ENCODE results near the gene ROMO1.

Gene ROMO1

GRCh38 chr20:35739294-35740163 is 40.3 kb downstream of the ROMO1 start:
- H3K4me2 ChIP-seq (ENCODE audit: low read length), result peak overlapping the region; percentile 88
- no peak overlapping the region for H3K27ac ChIP-seq (ENCODE audit: low read length)
- H3K79me2 ChIP-seq (ENCODE audit: low read length), result peaks cover 87% of the 10 kb centered on the region
- H3K9ac ChIP-seq (ENCODE audit: low read length), result no peak overlapping the region
- H2AFZ ChIP-seq (ENCODE audit: low read depth, low read length), result no peak overlapping the region
- peaks cover 64% of the 10 kb centered on the region for H4K20me1 ChIP-seq (ENCODE audit: insufficient read depth, low read length)
- peaks cover 55% of the 10 kb centered on the region for H3K36me3 ChIP-seq (replicated peaks; ENCODE audit: low read depth, low read length)
- no peaks in the 10 kb centered on the region for H3K27me3 ChIP-seq (ENCODE audit: low read depth, low read length)
- H3K9me3 ChIP-seq (ENCODE audit: insufficient read depth, low read length), result no peaks in the 10 kb centered on the region
- peak overlapping the region; percentile 95; the same call in 1 of the 2 replicates for H3K4me3 ChIP-seq (ENCODE audit: low read length)
- H3K4me1 ChIP-seq (ENCODE audit: low read length), result peaks cover 32% of the 10 kb centered on the region
- peak; percentile 15; the same call in 1 of the 2 replicates for TF ChIP-seq CTCF (IDR thresholded peaks at IDR 0.05; ENCODE audit: low read depth, low read length)
- no peak for TF ChIP-seq EZH2phosphoT487 (IDR thresholded peaks at IDR 0.05; ENCODE audit: low read depth)

GRCh38 chr20:35741892-35742740 is 42.9 kb downstream of the ROMO1 start, which contains the start of gene RBM39:
RBM39 (minus strand) TSS chr20:35742260; CDS start chr20:35740874, 1,386 bp downstream.
- H2AFZ ChIP-seq (ENCODE audit: low read depth, low read length), result no peak within 1 kb of the TSS
- peaks cover 26% of the 10 kb centered on the region for H3K4me1 ChIP-seq (ENCODE audit: low read length)
- peak within 1 kb of the TSS; percentile 89 for H3K27ac ChIP-seq (ENCODE audit: low read length)
- H3K9me3 ChIP-seq (ENCODE audit: insufficient read depth, low read length), result no peaks in the 10 kb centered on the region
- TF ChIP-seq CTCF (IDR thresholded peaks at IDR 0.05; ENCODE audit: low read depth, low read length) (peak; percentile 17; the same call in 1 of the 2 replicates), EZH2phosphoT487 (IDR thresholded peaks at IDR 0.05; ENCODE audit: low read depth) (no peak)
- H3K27me3 ChIP-seq (ENCODE audit: low read depth, low read length), result no peaks in the 10 kb centered on the region
- H3K36me3 ChIP-seq (replicated peaks; ENCODE audit: low read depth, low read length), result peaks cover 35% of the 10 kb centered on the region
- H3K4me3 ChIP-seq (ENCODE audit: low read length), result peak within 1 kb of the TSS; percentile 95
- peak within 1 kb of the TSS; percentile 88 for H3K4me2 ChIP-seq (ENCODE audit: low read length)
- peaks cover 61% of the 10 kb centered on the region for H3K79me2 ChIP-seq (ENCODE audit: low read length)
- H4K20me1 ChIP-seq (ENCODE audit: insufficient read depth, low read length), result peaks cover 38% of the 10 kb centered on the region
- peak within 1 kb of the TSS; percentile 99 for H3K9ac ChIP-seq (ENCODE audit: low read length)

- H2AFZ ChIP-seq (ENCODE audit: low read depth, low read length), result no peak overlapping the region
- no peaks in the 10 kb centered on the region for H3K9me3 ChIP-seq (ENCODE audit: insufficient read depth, low read length)
- H3K4me3 ChIP-seq (ENCODE audit: low read length), result peak overlapping the region; percentile 83
- peak overlapping the region; percentile 84 for H3K4me2 ChIP-seq (ENCODE audit: low read length)
- peaks cover 26% of the 10 kb centered on the region for H3K4me1 ChIP-seq (ENCODE audit: low read length)
- peak overlapping the region; percentile 89 for H3K27ac ChIP-seq (ENCODE audit: low read length)
- no peak for TF ChIP-seq CTCF (IDR thresholded peaks at IDR 0.05; ENCODE audit: low read depth, low read length)
- no peak for TF ChIP-seq EZH2phosphoT487 (IDR thresholded peaks at IDR 0.05; ENCODE audit: low read depth)
- peak overlapping the region; percentile 98 for H3K9ac ChIP-seq (ENCODE audit: low read length)
- H3K79me2 ChIP-seq (ENCODE audit: low read length), result peaks cover 53% of the 10 kb centered on the region
- H4K20me1 ChIP-seq (ENCODE audit: insufficient read depth, low read length), result peaks cover 32% of the 10 kb centered on the region
- H3K27me3 ChIP-seq (ENCODE audit: low read depth, low read length), result no peaks in the 10 kb centered on the region
- peaks cover 35% of the 10 kb centered on the region for H3K36me3 ChIP-seq (replicated peaks; ENCODE audit: low read depth, low read length)
Measured at GRCh38 chr20:35742741-35743523, 43.7 kb downstream of the ROMO1 start.
